GM19467 (cell line): Measurements from ENCODE around the gene HID1.

Source experiments
- ATAC-seq: cut with Tn5 transposase; IDR thresholded peaks from one replicate; pipeline ENCODE4 v1.9.1; 2021; ENCODE audit warnings: mild to moderate bottlenecking, moderate library complexity; ENCODE audit not compliant: unreplicated experiment

The HID1 gene

DNA sequence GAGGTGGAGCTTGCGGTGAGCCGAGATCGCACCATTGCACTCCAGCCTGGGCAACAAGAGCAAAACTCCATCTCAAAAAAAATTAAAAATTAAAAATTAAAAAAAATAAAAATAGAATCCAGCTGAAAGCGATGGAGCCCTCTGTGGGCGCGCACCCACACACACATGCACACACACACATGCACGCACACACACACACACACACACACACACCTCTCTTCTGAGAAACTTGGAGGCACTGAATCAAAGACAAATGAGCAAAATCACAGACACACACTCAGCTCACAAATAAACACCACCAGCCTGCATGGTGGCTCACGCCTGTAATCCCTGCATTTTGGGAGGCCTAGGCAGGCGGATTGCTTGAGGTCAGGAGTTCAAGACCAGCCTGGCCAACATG, 69.5 kb downstream of the HID1 start:
- no peak for ATAC-seq

DNA sequence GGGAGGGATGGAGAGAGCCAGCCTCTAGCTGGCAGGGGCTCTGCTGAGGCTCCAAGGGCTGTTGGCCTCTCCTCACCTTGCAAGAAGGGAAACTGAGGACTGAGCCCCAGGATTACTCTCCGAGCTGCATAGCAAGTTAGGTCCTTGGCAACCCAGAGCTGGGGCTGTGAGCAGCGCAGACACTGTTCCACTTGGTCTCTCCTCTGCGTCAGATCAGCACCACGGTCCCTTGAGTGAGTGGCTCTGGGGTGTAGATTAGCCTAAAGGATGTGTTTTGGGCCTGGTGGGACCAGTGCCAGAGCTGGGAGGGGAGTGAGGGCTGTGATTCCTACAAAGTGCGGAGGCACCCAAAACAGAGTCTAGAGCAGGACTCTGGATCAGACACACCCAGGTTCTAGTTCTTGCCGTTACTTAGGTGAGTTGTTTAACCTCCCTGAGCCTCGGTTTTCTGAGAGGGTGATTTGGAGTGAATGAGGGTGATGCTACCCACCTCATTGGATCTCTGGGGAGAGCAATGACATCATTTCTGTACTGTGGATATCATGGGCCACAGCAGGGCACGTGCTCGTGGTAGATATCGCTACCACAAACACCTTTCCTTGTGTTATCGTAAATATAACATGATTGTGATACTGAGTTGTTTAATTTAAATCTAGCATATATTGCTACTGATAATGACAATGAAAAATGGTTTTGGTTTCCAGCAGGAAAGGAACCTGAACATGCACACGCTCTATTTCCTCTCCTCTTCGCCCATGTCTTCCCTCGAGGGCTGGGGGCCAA, 71.0 kb downstream of the HID1 start:
- ATAC-seq: no peak
